Loucy (cell line): ENCODE data around the gene AMOTL1.

Experiments
- H2AFZ ChIP-seq: fragments of 200-600 bp; sonication (generic); 2 replicates; pipeline ENCODE4 v1.6.0; 2016; ENCODE audit warnings: antibody characterized with exemption, mild to moderate bottlenecking, low read length, moderate library complexity
- H3F3A ChIP-seq: fragments of 200-600 bp; 2 replicates; pipeline ENCODE4 v1.6.0; 2016; ENCODE audit warnings: antibody characterized with exemption, low read depth, mild to moderate bottlenecking
- H3K27me3 ChIP-seq: fragments of 200-600 bp; sonication (generic); 2 replicates; pipeline ENCODE4 v1.6.1; 2014; ENCODE audit warnings: low read length, mild to moderate bottlenecking; ENCODE audit not compliant: insufficient read depth, poor library complexity, severe bottlenecking
- H3K36me3 ChIP-seq: fragments of 200-600 bp; sonication (generic); 2 replicates; pipeline ENCODE4 v1.6.1; 2016; ENCODE audit warnings: low read length; ENCODE audit not compliant: insufficient read depth
- H3K4me1 ChIP-seq: fragments of 200-600 bp; sonication (generic); 2 replicates; pipeline ENCODE4 v1.5.1; 2014; ENCODE audit warnings: low read length, mild to moderate bottlenecking; ENCODE audit not compliant: insufficient read depth, poor library complexity, severe bottlenecking
- H3K4me2 ChIP-seq: fragments of 200-600 bp; sonication (generic); 2 replicates; pipeline ENCODE4 v1.6.0; 2014; ENCODE audit warnings: antibody characterized with exemption, low read length, low read depth, mild to moderate bottlenecking; ENCODE audit not compliant: poor library complexity, severe bottlenecking
- H3K4me3 ChIP-seq: fragments of 200-600 bp; sonication (generic); 2 replicates; pipeline ENCODE4 v1.5.1; 2014; ENCODE audit warnings: low read length, mild to moderate bottlenecking, mixed read lengths; ENCODE audit not compliant: poor library complexity, severe bottlenecking
- H3K79me2 ChIP-seq: fragments of 200-600 bp; sonication (generic); 2 replicates; pipeline ENCODE4 v1.6.1; 2014; ENCODE audit warnings: low read length; ENCODE audit not compliant: insufficient read depth
- H3K9ac ChIP-seq: fragments of 200-600 bp; sonication (generic); 2 replicates; pipeline ENCODE4 v1.6.0; 2014; ENCODE audit warnings: mild to moderate bottlenecking, low read depth, low read length, moderate library complexity; ENCODE audit not compliant: poor library complexity, severe bottlenecking
- H3K9me2 ChIP-seq: fragments of 200-600 bp; sonication (generic); replicated peaks from 2 replicates; pipeline ENCODE4 v1.6.1; 2016; ENCODE audit warnings: low read depth, low read length, mixed read lengths
- H3K9me3 ChIP-seq: fragments of 200-600 bp; sonication (generic); 2 replicates; pipeline ENCODE4 v1.6.1; 2014; ENCODE audit warnings: mild to moderate bottlenecking, antibody characterized with exemption, low read length, low read depth; ENCODE audit not compliant: insufficient read depth
- H4K20me1 ChIP-seq: fragments of 200-600 bp; sonication (generic); 2 replicates; pipeline ENCODE4 v1.6.0; 2014; ENCODE audit warnings: antibody characterized with exemption, low read length, mild to moderate bottlenecking; ENCODE audit not compliant: insufficient read depth, poor library complexity, severe bottlenecking
- EZH2phosphoT487 ChIP-seq: fragments of 200-600 bp; IDR thresholded peaks from 2 replicates; pipeline ENCODE4 v1.6.1; 2018; ENCODE audit warnings: antibody characterized with exemption, mild to moderate bottlenecking, moderate library complexity, borderline replicate concordance
- TF ChIP-seq, protein P1 (sequence below): fragments of 200-600 bp; sonication (generic); conservative IDR thresholded peaks from 2 replicates; pipeline ENCODE4 v1.5.1; 2014; ENCODE audit warnings: mild to moderate bottlenecking, antibody characterized with exemption, low read length

The AMOTL1 gene

GRCh38 chr11:94866231-94866822 lies 98.2 kb downstream of the AMOTL1 start:
- no peak overlapping the region for H3K9ac ChIP-seq
- H3K4me3 ChIP-seq = no peak overlapping the region
- no peaks in the 10 kb centered on the region for H3K27me3 ChIP-seq
- no peaks in the 10 kb centered on the region for H3K9me2 ChIP-seq
- no peaks in the 10 kb centered on the region for H3K9me3 ChIP-seq
- H3K4me2 ChIP-seq = no peak overlapping the region
- no peaks in the 10 kb centered on the region for H4K20me1 ChIP-seq
- H3K4me1 ChIP-seq = no peaks in the 10 kb centered on the region
- H3K79me2 ChIP-seq = no peaks in the 10 kb centered on the region
- H3K36me3 ChIP-seq = peaks cover 87% of the 10 kb centered on the region; the same call in 1 of the 2 replicates
- TF ChIP-seq, protein P1, sequence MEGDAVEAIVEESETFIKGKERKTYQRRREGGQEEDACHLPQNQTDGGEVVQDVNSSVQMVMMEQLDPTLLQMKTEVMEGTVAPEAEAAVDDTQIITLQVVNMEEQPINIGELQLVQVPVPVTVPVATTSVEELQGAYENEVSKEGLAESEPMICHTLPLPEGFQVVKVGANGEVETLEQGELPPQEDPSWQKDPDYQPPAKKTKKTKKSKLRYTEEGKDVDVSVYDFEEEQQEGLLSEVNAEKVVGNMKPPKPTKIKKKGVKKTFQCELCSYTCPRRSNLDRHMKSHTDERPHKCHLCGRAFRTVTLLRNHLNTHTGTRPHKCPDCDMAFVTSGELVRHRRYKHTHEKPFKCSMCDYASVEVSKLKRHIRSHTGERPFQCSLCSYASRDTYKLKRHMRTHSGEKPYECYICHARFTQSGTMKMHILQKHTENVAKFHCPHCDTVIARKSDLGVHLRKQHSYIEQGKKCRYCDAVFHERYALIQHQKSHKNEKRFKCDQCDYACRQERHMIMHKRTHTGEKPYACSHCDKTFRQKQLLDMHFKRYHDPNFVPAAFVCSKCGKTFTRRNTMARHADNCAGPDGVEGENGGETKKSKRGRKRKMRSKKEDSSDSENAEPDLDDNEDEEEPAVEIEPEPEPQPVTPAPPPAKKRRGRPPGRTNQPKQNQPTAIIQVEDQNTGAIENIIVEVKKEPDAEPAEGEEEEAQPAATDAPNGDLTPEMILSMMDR = no peak
- no peak for TF ChIP-seq EZH2phosphoT487
- H2AFZ ChIP-seq = no peak overlapping the region
- H3F3A ChIP-seq = no peaks in the 10 kb centered on the region

DNA sequence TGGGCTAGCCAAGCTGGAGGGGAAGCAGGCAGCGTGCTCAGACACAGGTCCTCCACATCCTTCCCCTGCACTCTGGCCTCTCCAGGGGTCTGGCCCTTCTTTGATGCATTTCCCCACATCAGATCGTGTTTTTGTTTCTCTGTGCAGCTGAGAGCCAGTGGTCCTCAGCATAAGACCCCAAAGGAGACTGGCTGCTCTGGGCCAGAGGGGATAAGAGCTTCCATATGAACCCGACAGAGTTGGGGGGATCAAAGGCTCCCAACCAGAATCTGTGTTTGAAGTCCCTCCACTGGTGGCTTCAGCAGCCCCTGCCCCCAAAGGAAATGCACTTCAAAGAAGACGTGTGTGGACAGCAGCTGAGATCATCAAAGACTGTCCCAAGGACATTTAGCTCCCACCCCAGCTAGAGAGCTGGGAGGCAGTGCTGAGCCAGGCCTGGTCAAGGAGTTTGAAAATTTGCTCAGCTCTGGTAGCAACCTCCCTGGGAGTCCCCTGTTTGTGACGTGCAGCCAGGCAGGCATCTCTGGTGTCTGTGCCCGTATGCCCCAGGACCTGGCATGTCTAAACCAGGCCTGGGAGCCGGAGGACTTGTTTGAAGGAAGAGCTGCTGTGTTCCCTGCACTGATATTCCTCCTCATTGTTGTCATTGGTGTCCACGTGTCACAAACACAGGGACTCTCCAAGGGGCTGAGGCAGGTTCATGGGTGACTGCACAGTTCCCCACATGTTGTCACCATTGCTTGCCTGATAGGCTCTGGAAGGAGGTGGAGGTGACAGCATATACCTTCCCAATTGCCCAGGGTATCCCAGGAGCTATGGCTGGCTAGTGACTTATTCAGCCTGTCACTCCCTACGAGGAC lies 99.0 kb downstream of the AMOTL1 start:
- TF ChIP-seq, protein P1 = no peak
- TF ChIP-seq EZH2phosphoT487 = no peak
- no peak overlapping the region for H3K4me3 ChIP-seq

GRCh38 chr11:94868468-94868867 lies 100.3 kb downstream of the AMOTL1 start:
- no peak for TF ChIP-seq EZH2phosphoT487
- TF ChIP-seq, protein P1 = no peak
- H3K4me3 ChIP-seq = no peak overlapping the region
- H3K9ac ChIP-seq = no peak overlapping the region
- H3K79me2 ChIP-seq = no peaks in the 10 kb centered on the region
- H3F3A ChIP-seq = no peaks in the 10 kb centered on the region
- peaks cover 87% of the 10 kb centered on the region; the same call in 1 of the 2 replicates for H3K36me3 ChIP-seq
- no peaks in the 10 kb centered on the region for H3K9me2 ChIP-seq
- no peak overlapping the region for H3K4me2 ChIP-seq
- no peak overlapping the region for H2AFZ ChIP-seq
- no peaks in the 10 kb centered on the region for H3K4me1 ChIP-seq
- H3K9me3 ChIP-seq = no peaks in the 10 kb centered on the region
- no peaks in the 10 kb centered on the region for H4K20me1 ChIP-seq
- no peaks in the 10 kb centered on the region for H3K27me3 ChIP-seq

More for the DNA sequence above, 99.0 kb downstream of the AMOTL1 start:
- H3F3A ChIP-seq = no peaks in the 10 kb centered on the region
- no peaks in the 10 kb centered on the region for H3K9me2 ChIP-seq
- no peak overlapping the region for H3K4me2 ChIP-seq
- no peaks in the 10 kb centered on the region for H4K20me1 ChIP-seq
- H3K9me3 ChIP-seq = no peaks in the 10 kb centered on the region
- H3K79me2 ChIP-seq = no peaks in the 10 kb centered on the region
- H2AFZ ChIP-seq = no peak overlapping the region
- H3K4me1 ChIP-seq = no peaks in the 10 kb centered on the region
- H3K27me3 ChIP-seq = no peaks in the 10 kb centered on the region
- H3K9ac ChIP-seq = no peak overlapping the region
- H3K36me3 ChIP-seq = peaks cover 85% of the 10 kb centered on the region; the same call in 1 of the 2 replicates
